HUES64 (cell line): ENCODE data around the gene FADS6.

Source experiments
- H3K27ac ChIP-seq: 2 replicates; pipeline ENCODE4 v1.7.0; 2013; ENCODE audit warnings: low read depth, low read length, inconsistent platforms
- H3K27me3 ChIP-seq: 2 replicates; pipeline ENCODE4 v1.6.1; 2013; ENCODE audit warnings: mild to moderate bottlenecking, low read length; ENCODE audit not compliant: insufficient read depth
- H3K36me3 ChIP-seq: 2 replicates; pipeline ENCODE4 v1.6.1; 2013; ENCODE audit warnings: mild to moderate bottlenecking, low read length; ENCODE audit not compliant: insufficient read depth
- H3K4me1 ChIP-seq: 2 replicates; pipeline ENCODE4 v1.6.1; 2013; ENCODE audit warnings: mild to moderate bottlenecking, low read length, moderate library complexity; ENCODE audit not compliant: insufficient read depth
- H3K4me3 ChIP-seq: 2 replicates; pipeline ENCODE4 v1.5.1; 2013; ENCODE audit warnings: mild to moderate bottlenecking, low read length, moderate library complexity
- H3K9ac ChIP-seq: 2 replicates; pipeline ENCODE4 v1.6.1; 2013; ENCODE audit warnings: mild to moderate bottlenecking, low read depth, low read length
- H3K9me3 ChIP-seq: 2 replicates; pipeline ENCODE4 v1.6.1; 2013; ENCODE audit warnings: low read depth, low read length; ENCODE audit not compliant: insufficient read depth
- WGBS: fragments of 150-250, 120-280 bp; methylation state at CpG from one replicate; pipeline ENCODE4 v1.1.7; 2013; ENCODE audit warnings: missing lambda C conversion rate; 5-methylcytosine and 5-hydroxymethylcytosine counted together

FADS6 gene

GRCh38 chr17:74843352-74843627 is 50.1 kb downstream of the FADS6 start:
- H3K9ac ChIP-seq, result no peak overlapping the region
- H3K4me1 ChIP-seq, result peaks cover 13% of the 10 kb centered on the region
- no peak overlapping the region for H3K27ac ChIP-seq
- H3K36me3 ChIP-seq, result no peaks in the 10 kb centered on the region
- 33% methylated on average over 26 of the region's 26 CpGs for WGBS
- no peaks in the 10 kb centered on the region for H3K9me3 ChIP-seq
- H3K27me3 ChIP-seq, result peaks cover 58% of the 10 kb centered on the region
- H3K4me3 ChIP-seq, result 0 out of 2 replicates have a peak overlapping the region, but pooled peaks have one; percentile 16

- H3K27ac ChIP-seq, result no peak overlapping the region
- peak overlapping the region; percentile 64; the same call in 1 of the 2 replicates for H3K9ac ChIP-seq
- 5% methylated on average over 88 of the region's 88 CpGs for WGBS
- H3K9me3 ChIP-seq, result no peaks in the 10 kb centered on the region
- peak overlapping the region; percentile 65 for H3K4me3 ChIP-seq
- peaks cover 13% of the 10 kb centered on the region for H3K4me1 ChIP-seq
- H3K27me3 ChIP-seq, result peaks cover 53% of the 10 kb centered on the region
- no peaks in the 10 kb centered on the region for H3K36me3 ChIP-seq
Measured at GRCh38 chr17:74842599-74843351, 50.7 kb downstream of the FADS6 start.

GRCh38 chr17:74842146-74842598 is 51.3 kb downstream of the FADS6 start:
- peaks cover 52% of the 10 kb centered on the region for H3K27me3 ChIP-seq
- H3K9me3 ChIP-seq, result no peaks in the 10 kb centered on the region
- H3K27ac ChIP-seq, result no peak overlapping the region
- H3K4me3 ChIP-seq, result peak overlapping the region; percentile 65
- peaks cover 13% of the 10 kb centered on the region for H3K4me1 ChIP-seq
- H3K36me3 ChIP-seq, result no peaks in the 10 kb centered on the region
- 55% methylated on average over 8 of the region's 8 CpGs for WGBS
- H3K9ac ChIP-seq, result no peak overlapping the region

- H3K4me1 ChIP-seq, result peaks cover 13% of the 10 kb centered on the region
- H3K9ac ChIP-seq, result no peak overlapping the region
- H3K27ac ChIP-seq, result no peak overlapping the region
- no peak overlapping the region for H3K4me3 ChIP-seq
- H3K9me3 ChIP-seq, result no peaks in the 10 kb centered on the region
- 51% methylated on average over 13 of the region's 13 CpGs for WGBS
- peaks cover 45% of the 10 kb centered on the region for H3K27me3 ChIP-seq
- H3K36me3 ChIP-seq, result no peaks in the 10 kb centered on the region
Measured at GRCh38 chr17:74840989-74841666, 52.3 kb downstream of the FADS6 start.

GRCh38 chr17:74839990-74840852 is 53.2 kb downstream of the FADS6 start:
- Histone ChIP-seq H3K9me3 (no peaks in the 10 kb centered on the region), H3K27me3 (peaks cover 36% of the 10 kb centered on the region), H3K36me3 (no peaks in the 10 kb centered on the region), H3K27ac (no peak overlapping the region), H3K9ac (no peak overlapping the region), H3K4me3 (no peak overlapping the region), H3K4me1 (peaks cover 13% of the 10 kb centered on the region)
- 54% methylated on average over 6 of the region's 7 CpGs for WGBS

- Histone ChIP-seq H3K27ac (no peak overlapping the region), H3K4me1 (peaks cover 13% of the 10 kb centered on the region), H3K4me3 (no peak overlapping the region), H3K36me3 (no peaks in the 10 kb centered on the region), H3K9ac (no peak overlapping the region; the same call in 1 of the 2 replicates), H3K27me3 (peaks cover 19% of the 10 kb centered on the region), H3K9me3 (no peaks in the 10 kb centered on the region)
- 87% methylated on average over 9 of the region's 9 CpGs for WGBS
Measured at GRCh38 chr17:74838274-74838673, 55.2 kb downstream of the FADS6 start.

- peaks cover 13% of the 10 kb centered on the region for H3K4me1 ChIP-seq
- WGBS, result 94% methylated on average over 19 of the region's 19 CpGs
- H3K36me3 ChIP-seq, result no peaks in the 10 kb centered on the region
- H3K27me3 ChIP-seq, result peaks cover 5% of the 10 kb centered on the region; the same call in 1 of the 2 replicates
- no peak overlapping the region for H3K4me3 ChIP-seq
- no peaks in the 10 kb centered on the region for H3K9me3 ChIP-seq
- no peak overlapping the region for H3K27ac ChIP-seq
- no peak overlapping the region for H3K9ac ChIP-seq
Measured at GRCh38 chr17:74836691-74837467, 56.6 kb downstream of the FADS6 start.

GRCh38 chr17:74836191-74836590 is 57.2 kb downstream of the FADS6 start:
- no peak overlapping the region for H3K27ac ChIP-seq
- peaks cover 13% of the 10 kb centered on the region for H3K4me1 ChIP-seq
- H3K4me3 ChIP-seq, result no peak overlapping the region
- WGBS, result 95% methylated on average over 26 of the region's 26 CpGs
- H3K36me3 ChIP-seq, result no peaks in the 10 kb centered on the region
- no peaks in the 10 kb centered on the region for H3K9me3 ChIP-seq
- no peak overlapping the region for H3K9ac ChIP-seq
- no peaks in the 10 kb centered on the region for H3K27me3 ChIP-seq

GRCh38 chr17:74833501-74834377 is 59.7 kb downstream of the FADS6 start:
- WGBS, result 81% methylated on average over 16 of the region's 16 CpGs

GRCh38 chr17:74832421-74832820 is 61.0 kb downstream of the FADS6 start:
- Histone ChIP-seq H3K27me3 (no peaks in the 10 kb centered on the region), H3K4me3 (no peak overlapping the region), H3K9ac (no peak overlapping the region), H3K4me1 (no peaks in the 10 kb centered on the region), H3K27ac (no peak overlapping the region), H3K9me3 (no peaks in the 10 kb centered on the region), H3K36me3 (no peaks in the 10 kb centered on the region)
- WGBS, result 91% methylated on average over 9 of the region's 9 CpGs

More at GRCh38 chr17:74833501-74834377, 59.7 kb downstream of the FADS6 start:
- Histone ChIP-seq H3K4me1 (no peaks in the 10 kb centered on the region), H3K27ac (no peak overlapping the region), H3K9ac (0 out of 2 replicates have a peak overlapping the region, but pooled peaks have one; percentile 20), H3K9me3 (no peaks in the 10 kb centered on the region), H3K27me3 (no peaks in the 10 kb centered on the region), H3K4me3 (no peak overlapping the region), H3K36me3 (no peaks in the 10 kb centered on the region)
